ENCODE data around the gene ZIC5.
A peak's percentile ranks its signal among the peaks of the same experiment; 100 is the strongest.

DNA sequence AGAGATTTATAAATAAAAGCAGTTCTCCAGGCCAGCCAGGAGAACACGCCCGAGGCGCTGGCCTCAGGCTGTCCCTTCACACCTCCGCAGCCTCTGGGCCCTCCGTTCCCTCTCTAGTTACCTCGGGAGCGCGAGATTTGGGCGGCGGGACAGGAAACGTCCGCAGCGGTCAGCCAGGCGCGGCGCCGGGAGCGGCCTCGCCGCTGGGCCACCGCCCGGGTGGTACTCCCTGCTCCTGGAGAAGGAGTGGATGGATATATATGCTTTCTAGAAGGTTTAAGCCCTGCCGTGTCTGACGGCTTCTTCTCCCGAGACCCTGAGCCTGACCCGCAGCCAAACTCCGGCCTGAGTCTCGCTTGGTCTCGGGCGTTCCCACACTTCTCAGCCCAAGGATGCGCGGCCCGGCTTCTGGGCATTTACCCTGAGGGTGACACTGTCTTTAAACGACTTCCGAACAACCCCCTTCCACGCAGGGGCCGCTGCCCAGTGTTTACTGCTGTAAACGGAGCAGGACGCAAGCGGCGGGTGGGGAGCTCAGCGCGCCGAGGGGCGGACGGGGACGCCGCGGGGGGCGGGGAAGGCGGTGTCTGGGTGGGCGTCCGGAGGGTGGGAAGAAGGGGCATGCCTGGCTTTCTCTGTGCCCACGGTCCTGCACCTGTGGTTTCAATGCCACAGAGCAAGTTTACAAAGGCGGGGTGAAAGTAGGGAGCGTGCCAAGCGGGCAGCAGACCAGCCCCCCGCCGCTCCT is 8.1 kb upstream of the ZIC5 start:
- TF ChIP-seq, protein P1, sequence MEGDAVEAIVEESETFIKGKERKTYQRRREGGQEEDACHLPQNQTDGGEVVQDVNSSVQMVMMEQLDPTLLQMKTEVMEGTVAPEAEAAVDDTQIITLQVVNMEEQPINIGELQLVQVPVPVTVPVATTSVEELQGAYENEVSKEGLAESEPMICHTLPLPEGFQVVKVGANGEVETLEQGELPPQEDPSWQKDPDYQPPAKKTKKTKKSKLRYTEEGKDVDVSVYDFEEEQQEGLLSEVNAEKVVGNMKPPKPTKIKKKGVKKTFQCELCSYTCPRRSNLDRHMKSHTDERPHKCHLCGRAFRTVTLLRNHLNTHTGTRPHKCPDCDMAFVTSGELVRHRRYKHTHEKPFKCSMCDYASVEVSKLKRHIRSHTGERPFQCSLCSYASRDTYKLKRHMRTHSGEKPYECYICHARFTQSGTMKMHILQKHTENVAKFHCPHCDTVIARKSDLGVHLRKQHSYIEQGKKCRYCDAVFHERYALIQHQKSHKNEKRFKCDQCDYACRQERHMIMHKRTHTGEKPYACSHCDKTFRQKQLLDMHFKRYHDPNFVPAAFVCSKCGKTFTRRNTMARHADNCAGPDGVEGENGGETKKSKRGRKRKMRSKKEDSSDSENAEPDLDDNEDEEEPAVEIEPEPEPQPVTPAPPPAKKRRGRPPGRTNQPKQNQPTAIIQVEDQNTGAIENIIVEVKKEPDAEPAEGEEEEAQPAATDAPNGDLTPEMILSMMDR (IDR thresholded peaks at IDR 0.05; ENCODE audit: insufficient read depth, low read depth, low read length), result no peak
- peak; percentile 88 for TF ChIP-seq EZH2 (IDR thresholded peaks at IDR 0.05; ENCODE audit: insufficient read depth, low read length)
